ENCODE data around the gene CACNA1E.

CACNA1E gene

DNA sequence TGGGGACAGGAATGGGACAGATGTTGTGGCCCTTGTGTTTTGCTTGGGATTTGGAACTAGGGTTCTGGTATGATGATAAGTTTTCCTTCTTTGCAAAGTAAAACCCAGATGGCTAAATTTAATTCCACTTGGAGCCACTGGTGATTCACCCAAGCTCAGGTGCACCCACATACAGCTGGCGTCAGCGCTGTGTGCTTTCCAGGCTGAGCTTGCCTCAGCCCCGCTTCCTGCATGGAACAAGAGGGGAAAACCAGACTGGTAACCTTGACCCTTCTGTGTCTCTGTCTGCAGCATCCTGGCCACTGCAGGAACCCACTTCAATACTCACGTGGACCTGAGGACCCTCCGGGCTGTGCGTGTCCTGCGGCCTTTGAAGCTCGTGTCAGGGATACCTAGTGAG is 94.2 kb downstream of the CACNA1E start:
- DNase-seq (ENCODE audit: low read depth in 2 of 2): no peak

DNA sequence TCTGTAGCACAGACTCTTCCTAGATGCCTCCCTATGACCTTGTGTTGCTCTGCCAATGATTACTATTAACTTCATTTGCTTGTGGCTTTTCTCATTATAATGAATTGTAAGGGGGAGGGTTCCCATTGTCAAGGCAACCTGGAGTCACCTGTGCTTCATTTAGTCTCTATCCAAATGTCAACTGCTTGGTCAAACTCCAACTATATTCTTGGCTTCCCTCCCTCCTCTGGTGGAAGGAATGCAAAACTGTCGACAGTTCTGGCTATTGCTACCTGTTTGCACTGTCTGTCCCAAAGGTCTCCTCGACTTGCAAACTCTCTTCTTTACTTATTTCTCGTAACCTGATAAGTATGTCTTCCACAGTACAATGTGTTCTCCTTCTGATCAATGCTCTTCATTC is 100.3 kb downstream of the CACNA1E start:
- no peak for DNase-seq (ENCODE audit: low read depth in 2 of 2)

DNA sequence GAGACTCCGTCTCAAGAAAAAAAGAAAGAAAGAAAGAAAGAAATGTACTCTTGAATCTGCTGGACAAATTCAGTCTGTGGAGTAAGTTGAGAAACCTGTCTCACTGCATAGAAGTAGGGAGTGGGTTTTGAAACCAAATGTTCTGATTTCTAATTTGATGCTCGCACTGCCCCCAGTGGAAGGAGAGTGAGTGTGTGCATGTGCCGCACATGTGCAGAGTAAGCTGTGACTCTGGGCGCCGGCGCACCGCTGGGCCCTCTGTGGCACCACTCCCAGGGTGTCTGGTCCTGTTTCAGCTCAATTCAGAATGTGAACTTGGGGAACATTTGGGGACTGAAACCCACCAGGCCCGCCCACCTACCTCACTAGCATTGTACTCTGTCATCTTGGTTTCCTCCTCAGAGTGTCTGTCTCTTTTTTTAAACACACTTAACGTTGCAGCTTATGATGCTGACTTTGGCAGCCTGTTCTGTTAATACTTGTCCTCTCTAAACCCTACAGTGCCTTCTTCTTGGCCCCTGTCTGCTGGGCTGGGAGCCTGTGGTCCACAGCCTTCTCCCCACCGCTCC is 104.6 kb downstream of the CACNA1E start:
- DNase-seq (ENCODE audit: low read depth in 2 of 2): no peak

DNA sequence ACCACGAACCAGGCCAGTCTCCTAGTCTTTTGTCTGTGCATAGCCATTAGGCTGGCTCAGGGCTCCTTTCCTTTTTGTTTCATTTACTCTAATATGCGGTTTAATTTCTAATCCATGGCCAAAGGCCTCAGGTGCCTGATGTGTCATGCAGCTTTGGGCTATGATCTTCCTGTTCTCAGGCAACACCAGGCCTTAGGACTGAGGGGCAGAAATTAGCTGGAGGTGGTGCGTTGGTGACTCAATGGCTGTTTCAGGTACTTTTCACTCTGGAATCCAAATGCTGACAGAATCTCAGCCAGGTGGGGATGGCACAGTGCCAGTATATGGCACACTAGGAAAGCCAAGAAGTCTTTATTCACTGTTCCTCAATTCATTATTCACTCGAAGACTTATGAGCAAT is 105.3 kb downstream of the CACNA1E start:
- no peak for DNase-seq (ENCODE audit: low read depth in 2 of 2)

DNA sequence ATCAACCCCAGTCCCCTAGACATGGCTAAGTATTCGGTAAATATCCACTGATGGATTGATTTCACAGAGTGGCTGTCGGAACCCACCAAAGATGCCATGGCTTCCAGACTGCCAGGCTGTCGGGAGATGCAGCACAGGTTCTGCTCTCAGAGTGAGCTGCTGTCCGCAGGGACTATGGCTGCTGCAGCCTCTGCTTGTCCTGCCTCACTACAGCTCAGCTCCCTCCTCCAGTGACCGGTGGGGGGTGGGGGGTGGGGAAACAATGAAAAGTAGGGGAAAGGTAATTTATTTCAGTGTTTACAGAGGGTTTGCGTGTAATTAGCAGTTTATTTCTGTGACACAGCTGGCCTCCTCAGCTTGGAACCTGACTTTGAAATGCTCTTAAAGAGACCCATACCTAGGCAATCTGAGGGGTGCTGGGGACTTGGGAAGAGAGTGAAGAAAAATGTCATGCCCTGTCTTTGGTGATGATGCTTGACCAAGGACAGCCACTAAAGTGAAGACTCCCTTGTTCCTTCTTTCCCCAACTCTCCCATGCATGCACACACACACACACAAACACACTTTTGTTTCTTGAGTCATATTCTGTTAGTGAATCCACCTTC is 109.0 kb downstream of the CACNA1E start:
- DNase-seq (ENCODE audit: low read depth in 2 of 2): no peak

DNA sequence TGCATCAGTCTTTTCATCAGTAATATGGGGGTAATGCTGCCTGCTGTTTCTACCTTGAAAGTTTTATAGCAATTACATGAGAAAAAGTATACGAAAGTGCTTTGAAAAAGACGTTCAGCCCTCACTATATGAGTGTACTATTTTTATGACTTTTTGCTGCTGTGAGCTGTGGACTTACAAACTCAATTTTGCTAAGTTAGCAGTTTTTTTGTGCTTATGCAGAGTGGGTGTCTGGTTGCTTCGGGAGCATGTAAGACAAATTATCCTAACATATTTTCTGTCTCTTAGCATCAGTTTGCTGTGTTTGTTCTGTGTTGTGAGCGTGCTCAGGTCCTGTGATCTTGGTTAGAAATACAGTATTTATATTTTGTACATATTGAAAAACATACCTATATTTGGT is 109.7 kb downstream of the CACNA1E start:
- DNase-seq (ENCODE audit: low read depth in 2 of 2): no peak

DNA sequence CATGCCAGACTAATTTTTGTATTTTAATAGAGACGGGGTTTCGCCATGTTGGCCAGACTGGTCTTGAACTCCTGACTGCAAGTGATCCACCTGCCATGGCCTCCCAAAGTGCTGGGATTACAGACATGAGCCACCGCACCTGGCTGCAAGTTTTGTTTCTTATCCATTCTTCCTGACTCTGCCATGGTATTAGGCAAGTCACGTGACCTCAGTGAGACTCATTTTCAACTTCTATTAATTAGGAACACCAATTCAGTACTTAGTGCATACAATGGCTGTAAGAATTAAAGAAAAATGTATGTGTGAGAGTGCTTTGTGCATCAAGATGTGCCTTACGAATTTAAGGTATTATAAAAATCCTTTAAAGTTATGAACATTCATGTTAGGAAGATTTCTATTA is 111.2 kb downstream of the CACNA1E start:
- DNase-seq (ENCODE audit: low read depth in 2 of 2): no peak

DNA sequence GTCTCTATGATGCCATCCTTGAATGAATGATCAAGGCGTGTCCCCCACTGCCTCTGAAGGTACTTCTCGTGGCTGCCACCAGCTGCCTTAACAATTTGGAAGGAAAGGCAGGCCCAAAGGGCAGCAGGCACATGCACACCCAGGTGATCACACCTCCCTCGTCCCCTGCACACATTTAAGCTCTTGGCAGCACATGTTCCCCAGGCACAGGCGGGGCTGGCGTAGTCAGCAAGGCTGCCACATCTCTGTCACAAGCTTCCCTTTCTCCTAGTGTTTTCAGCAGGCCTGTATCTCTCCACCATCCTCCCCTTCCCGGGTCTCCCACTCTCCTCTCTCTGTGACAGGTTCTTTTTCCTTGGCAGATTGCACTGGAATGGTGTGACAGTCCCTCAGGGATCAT is 111.9 kb downstream of the CACNA1E start:
- DNase-seq (ENCODE audit: low read depth in 2 of 2): no peak

DNA sequence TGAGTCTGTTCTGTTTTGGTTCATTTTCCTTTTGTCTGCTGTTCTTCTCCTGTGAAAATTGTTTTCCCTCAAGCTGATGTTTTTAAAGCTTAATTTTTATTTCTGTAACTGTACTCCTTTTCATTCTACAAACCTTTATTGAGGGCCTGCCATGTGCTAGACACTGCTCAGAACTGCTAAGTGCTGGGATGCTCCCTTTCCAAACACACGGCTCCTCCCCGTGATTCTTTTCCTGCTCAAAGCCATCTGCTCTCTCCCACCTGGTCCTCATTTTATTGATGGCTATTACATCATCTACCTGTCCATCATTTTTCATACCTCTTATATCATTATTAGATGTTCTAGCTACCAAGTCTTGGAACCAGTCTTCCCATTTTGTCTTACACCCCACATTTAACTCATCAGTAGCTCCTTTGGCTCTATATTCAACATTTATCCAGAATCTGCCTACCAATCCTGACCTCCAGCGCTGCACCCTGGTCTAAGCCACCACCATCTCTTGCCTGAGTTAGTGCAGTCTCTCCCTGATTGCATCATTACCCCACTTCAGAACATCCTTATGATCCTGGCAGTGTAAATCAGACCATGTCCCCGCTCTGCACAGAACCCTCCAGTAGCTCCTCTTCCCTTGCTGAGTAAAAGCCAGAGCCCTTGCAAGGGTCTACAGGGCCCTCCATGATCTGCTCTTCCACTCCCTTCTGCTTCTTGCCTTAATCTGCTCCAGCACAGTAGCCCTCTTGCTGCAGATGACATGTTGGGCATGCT is 118.1 kb downstream of the CACNA1E start:
- no peak for DNase-seq (ENCODE audit: low read depth in 2 of 2)

DNA sequence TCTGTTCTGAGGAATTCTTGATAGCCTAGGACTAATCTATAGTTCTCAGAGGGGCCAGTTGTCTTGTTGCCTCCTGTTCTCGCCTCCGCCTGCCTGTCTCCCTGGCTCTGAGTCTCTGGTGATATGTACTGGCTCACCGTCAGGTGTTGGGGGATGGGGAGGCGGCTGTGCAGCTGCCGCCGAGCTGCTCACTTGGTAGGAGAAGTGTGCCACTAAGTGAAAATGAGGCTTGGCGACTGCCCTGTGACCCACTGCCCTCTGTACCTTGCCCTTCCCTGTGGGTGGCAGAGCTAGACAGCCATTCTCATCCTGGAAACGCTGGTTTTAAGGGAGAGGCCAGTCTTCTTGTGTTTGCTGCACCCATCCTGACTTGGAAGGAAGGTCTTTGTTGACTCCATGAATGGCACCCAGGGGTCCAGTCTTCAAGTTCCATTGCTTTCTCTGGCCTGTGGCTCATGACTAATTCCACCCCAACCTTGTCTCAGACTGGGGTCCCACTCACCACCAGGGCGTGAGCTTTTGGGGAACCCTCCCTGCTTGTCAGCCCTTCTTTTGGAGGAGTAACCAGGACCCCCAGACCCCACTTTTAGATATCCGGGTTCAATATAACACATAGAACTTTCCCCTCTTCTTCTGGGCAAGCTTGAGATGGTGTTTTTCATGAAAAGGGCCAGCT is 120.6 kb downstream of the CACNA1E start:
- no peak for DNase-seq (ENCODE audit: low read depth in 2 of 2)

DNA sequence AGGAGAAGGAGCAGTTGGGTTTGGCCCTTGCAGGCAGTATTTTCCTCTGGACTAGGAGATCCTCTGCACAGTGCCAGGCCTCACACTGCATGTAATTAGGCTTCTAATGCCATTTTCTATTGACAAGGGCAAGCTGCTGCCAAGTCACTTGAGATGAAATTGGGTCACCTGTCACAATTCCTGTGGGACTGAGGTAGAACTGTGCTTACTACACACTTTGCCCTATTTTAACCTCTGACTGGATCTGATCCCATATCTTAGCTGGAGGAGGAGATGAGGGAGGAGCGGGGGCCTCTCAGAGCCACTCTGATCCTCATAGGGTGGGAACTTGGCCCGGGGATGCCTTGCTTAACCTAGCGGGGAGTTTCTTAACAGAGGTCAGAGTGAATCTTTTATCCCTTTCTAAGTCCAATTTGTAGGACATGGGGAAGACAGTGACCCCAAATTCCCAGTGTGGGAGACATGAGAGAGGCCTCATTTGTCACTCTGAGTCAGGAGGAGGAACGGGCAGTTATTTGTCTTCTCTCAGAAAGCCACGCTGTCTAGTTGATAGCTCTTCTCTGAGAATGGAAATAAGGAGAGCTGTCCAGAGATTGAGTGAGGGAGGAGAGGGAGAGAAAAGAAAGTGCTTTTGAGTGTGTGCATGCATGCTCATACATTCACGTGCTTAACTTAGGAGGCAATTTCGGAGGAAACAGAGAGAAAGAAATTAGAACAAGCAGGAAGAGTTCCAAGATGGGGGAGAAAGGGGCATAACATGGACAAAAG is 121.3 kb downstream of the CACNA1E start:
- no peak for DNase-seq (ENCODE audit: low read depth in 2 of 2)

DNA sequence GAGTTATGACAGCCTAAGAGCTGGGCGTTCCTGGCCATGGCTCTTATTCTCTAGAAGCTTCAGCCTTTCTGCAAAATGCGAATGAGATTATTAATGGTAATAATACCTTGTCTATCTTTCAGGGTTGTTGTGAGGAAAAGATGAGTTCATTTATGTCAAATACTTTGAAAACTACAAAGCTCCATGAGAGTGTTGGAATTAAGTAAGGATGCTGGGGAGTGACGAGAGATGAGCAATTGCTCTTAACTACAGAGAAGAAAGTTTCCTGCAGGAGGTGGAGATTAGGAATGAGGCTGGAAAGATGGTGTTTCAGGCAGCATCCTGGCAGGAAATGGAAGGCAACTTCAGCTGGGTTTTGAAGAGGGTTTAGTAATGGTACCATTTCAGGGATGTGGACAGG is 124.2 kb downstream of the CACNA1E start:
- DNase-seq (ENCODE audit: low read depth in 2 of 2): no peak

DNA sequence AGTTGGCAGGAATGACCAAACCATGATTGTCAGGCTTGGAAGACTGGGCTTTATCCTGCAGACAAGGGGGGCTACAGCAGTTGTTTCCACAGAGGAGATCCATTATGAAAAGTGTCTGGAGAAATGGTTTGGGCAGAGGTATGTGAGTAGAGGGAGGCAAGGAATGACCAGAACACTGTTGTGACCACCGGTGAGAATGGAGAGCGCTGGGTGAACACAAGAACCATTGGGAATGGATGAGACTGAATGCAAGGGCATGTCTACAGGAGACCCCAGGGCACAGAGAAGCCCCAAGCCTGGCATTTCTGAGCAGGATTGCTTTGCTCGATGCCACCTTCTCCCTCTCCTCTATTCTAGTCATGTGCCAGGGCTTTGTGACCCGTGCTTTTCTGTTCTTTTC is 125.1 kb downstream of the CACNA1E start:
- no peak for DNase-seq (ENCODE audit: low read depth in 2 of 2)

DNA sequence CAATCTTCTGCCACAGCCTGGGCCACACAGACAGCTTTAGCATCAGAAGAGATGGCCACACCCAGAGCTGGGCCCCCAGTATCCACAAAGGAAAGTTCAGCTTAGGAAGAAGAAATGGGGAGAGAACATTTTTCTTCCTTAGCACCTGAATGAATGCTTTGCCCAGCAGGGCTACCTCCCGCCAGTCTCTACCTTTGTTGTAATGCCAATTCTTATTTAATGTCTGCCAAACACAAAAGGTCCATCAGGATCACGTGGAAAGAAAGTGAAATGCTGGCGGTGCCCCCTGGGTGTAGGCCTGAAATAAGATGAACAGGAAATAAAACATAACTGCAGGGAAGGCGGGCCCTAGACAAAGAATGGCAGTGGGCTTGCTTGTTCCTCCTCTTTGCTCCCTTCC is 125.6 kb downstream of the CACNA1E start:
- no peak for DNase-seq (ENCODE audit: low read depth in 2 of 2)

DNA sequence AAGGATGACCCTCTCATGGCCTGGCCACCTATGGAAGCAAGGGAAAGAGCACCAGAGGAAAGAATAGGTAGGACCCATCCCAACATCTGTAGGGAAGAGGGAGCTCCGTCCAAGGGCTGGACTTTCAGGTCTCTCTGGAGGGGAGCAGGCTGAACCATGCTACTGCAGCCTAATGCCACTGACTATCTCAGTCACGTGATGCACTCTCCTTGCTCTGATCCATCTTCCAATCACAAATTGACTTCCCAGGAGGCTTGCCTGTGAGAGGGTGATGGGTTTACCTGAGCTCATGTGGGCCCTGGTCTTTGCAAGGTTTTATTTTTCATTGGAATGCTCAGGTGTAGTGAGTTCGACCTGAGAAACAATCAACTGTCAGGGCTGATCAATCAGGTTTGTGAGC is 128.8 kb downstream of the CACNA1E start:
- no peak for DNase-seq (ENCODE audit: low read depth in 2 of 2)

DNA sequence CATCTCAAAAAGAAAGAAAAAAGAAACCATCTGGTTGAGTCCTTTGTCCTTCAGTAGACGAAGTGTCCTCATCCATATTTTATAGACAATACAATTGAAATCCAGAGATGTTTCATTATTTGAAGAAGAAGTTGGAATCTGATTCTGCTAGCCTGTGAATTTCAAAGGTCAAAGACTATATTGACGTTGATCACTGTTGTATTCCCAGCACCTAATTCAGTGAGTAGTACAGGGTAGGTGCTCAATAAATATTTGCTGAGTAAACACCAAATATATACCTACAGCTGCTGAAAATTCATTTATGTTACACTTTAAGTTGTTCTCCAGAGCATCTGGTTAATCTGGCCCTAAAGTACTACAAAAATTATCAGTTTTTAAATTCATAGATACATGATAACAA is 135.2 kb downstream of the CACNA1E start:
- DNase-seq (ENCODE audit: low read depth in 2 of 2): no peak

DNA sequence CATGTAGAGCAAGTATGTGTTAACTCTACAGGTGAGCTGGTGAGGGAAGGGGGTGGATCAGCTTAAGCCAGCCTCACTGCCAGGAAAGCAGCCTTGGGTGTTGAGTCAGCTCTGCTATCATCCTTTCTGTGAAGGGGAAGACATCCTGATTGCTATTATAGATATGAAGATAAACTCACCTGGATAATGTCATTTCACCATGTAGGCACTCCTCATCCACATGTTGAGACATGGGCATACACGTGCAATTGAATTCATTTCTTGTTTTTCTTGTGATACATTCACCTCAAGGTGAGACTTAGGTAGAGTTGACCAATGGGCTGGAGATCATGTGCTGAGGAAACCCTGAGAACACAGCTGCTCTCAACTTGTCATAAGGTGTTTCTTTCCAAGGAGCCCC is 136.9 kb downstream of the CACNA1E start:
- DNase-seq (ENCODE audit: low read depth in 2 of 2): no peak

DNA sequence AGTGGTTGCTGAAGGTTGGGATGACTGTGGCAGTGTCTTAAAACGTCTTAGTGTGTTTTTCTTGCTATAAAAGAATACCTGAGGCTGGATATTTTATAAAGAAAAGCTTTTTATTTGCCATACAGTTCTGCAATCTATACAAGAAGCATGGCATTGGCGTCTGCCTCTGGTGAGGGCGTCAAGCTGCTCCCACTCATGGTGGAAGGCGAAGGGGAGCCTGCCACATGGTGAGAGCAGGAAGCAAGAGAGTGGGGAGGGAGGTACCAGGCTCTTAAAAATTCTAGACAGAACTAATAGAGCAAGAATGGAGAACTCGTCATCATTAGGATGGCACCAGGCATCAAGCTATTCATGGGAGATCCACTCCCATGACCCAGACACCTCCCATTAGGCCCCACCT is 140.5 kb downstream of the CACNA1E start:
- DNase-seq (ENCODE audit: low read depth in 2 of 2): no peak

DNA sequence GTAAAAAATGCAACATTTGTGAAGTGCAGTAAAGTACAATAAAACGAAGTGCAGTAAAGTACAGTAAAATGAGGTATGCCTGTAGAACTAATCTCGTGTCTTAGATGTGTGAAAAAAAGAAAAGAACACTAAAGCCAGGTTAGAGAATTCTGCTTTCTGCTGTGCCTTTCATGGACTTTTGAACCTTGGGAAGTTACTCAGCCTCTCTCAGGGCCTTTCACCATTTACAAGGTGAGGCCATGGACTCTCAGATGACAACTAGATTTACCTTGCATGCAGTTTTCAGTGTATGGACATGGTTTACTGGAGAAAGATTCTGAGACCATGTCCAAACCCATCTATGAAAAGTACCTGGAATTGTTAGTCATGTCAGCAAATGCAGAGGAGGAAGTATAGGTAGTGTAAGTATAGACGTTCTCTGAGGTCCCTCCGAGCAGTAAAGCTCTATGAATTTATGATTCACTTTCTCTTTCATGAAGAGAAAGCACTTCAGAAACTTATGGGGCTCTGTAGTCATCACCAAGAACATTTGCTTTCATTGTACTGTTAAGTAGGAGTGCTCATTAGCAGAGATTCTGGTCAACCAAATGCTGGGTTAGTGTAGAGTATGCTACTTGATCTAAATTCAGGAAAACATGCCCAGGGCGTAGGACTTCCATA is 143.1 kb downstream of the CACNA1E start:
- DNase-seq (ENCODE audit: low read depth in 2 of 2): no peak

DNA sequence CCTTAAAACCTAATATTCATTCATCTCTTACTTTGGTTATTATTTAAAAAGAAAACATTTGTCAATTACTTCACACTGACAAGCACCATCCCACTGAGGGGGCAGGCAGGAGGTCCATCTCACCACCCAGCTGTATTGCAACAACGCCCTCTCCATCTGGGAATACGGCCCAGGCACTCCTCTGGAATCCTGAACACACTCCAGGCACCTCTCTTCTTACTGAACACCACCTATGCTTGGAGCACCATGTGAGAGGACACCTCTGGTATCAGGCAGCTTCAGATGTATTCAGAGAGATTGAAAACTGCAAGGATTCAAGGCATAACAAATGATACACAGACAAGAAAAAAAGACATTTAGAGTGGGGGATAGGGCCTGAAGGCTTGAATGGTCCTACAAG is 147.1 kb downstream of the CACNA1E start:
- no peak for DNase-seq (ENCODE audit: low read depth in 2 of 2)

DNA sequence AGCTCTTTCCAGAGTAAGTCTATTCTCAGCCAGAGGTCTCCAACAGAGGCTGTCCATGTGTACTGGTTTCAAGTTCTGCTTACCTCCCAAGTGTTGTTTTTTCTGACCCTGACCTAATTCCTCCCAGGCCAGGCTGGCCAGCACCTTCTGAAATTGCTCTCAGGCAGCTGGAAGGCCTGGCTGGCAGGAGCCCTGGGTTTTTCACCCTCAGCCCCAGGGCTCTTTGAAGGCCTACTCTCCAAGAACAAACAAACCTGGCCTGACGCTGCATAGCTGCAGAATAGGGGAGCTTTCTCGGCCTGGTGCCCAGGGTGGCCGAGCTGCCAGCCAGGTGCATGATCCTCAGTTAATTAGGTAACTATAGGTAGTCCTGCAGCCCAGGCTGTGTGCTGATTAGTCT is 147.5 kb downstream of the CACNA1E start:
- DNase-seq (ENCODE audit: low read depth in 2 of 2): no peak

DNA sequence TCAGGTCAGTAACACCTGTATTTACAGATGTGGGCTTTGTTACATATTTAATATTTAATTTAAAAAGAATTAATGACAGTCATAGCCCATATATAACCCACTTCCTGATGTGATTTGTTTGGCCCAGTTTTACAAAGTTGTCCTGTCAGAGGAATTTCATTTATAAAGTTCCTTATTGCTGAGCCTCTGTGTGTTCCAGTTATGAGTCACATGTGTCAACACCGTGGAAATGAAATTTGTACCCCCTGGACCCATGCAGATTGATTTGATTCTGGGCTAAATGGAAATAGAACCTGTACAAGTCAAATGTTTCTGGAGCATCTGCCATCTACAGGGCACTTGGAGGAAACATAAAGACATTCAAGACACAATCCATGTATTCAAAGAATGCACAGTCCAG is 149.2 kb downstream of the CACNA1E start:
- no peak for DNase-seq (ENCODE audit: low read depth in 2 of 2)

All from stimulated activated CD4-positive, alpha-beta T cell treated with anti-CD3 and anti-CD28 coated beads, Interleukin-1b, Interleukin-23, amount 100 ng/mL, for 4 hours (primary cell).